Body of pancreas (tissue), 4 donors: ENCODE data around the gene GSC.
"Not testable (repeated sequence)": the region's sequence is repeated elsewhere in the genome, so short reads cannot be mapped to it uniquely, and the experiment has no call there.

Source experiments
- POLR2A ChIP-seq, 3 donors: fragments of 450-650 bp; IDR thresholded peaks; one replicate each; pipeline ENCODE4 v1.6.1; 2016; ENCODE audit warnings: antibody characterized with exemption in 3 of 3, mild to moderate bottlenecking in 2 of 3
- TF ChIP-seq, protein P1 (sequence below), 7 experiments: fragments of 450-650 bp in 4 of 7; fragments of 200-600 bp in 3 of 7; sonication (generic) in 3 of 7; IDR thresholded peaks; one replicate each; pipeline ENCODE4 v1.5.1; 2016 to 2019; ENCODE audit warnings: antibody characterized with exemption in 7 of 7

DNA sequence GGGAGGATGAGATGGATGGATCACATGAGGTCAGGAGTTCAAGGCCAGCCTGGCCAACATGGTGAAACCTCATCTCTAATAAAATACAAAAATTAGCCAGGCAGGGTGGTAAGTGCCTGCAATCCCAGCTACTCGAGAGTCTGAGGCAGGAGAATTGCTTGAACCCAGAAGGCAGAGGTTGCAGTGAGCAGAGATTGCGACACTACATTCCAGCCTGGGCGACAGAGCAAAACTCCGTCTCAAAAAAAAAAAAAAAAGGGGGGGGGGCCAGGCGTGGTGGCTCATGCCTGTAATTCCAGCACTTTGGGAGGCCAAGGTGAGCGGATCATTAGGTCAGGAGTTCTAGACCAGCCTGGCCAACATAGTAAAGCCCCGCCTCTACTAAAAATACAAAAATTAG is 22.8 kb downstream of the GSC start:
- TF ChIP-seq, protein P1, sequence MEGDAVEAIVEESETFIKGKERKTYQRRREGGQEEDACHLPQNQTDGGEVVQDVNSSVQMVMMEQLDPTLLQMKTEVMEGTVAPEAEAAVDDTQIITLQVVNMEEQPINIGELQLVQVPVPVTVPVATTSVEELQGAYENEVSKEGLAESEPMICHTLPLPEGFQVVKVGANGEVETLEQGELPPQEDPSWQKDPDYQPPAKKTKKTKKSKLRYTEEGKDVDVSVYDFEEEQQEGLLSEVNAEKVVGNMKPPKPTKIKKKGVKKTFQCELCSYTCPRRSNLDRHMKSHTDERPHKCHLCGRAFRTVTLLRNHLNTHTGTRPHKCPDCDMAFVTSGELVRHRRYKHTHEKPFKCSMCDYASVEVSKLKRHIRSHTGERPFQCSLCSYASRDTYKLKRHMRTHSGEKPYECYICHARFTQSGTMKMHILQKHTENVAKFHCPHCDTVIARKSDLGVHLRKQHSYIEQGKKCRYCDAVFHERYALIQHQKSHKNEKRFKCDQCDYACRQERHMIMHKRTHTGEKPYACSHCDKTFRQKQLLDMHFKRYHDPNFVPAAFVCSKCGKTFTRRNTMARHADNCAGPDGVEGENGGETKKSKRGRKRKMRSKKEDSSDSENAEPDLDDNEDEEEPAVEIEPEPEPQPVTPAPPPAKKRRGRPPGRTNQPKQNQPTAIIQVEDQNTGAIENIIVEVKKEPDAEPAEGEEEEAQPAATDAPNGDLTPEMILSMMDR (IDR thresholded peaks at IDR 0.05), result not testable (repeated sequence)
- not testable (repeated sequence) for TF ChIP-seq POLR2A (IDR thresholded peaks at IDR 0.05)
